ENCODE data around the gene MYBBP1A.
"Not testable (repeated sequence)": the region's sequence is repeated elsewhere in the genome, so short reads cannot be mapped to it uniquely, and the experiment has no call there.

Gene MYBBP1A

GRCh38 chr17:4588391-4588790, 33.2 kb upstream of the MYBBP1A start:
- FAIRE-seq = no peak

- no peak for FAIRE-seq
Observed at GRCh38 chr17:4587803-4588202, 32.6 kb upstream of the MYBBP1A start.

DNA sequence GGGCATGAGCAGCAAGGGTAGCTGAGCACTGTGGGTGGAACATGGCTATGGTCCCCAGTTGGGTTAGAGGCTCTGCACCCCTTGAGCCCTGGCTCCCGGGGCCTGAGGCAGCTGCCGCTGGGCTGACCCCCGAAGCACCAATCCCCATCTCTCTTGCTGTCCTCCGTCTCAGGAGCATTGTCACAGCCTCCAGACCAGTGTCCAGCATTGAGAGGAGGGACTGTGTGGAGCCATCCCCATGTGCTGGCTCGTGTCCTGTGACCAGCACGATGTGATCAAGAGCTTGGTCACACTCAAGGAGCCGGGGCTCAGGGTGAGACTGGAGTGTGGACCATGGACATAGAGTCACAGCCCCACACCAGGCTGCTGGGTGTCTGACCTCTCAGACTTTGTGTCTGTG, 32.0 kb upstream of the MYBBP1A start:
- FAIRE-seq = no peak

GRCh38 chr17:4586043-4586442, 30.9 kb upstream of the MYBBP1A start:
- FAIRE-seq = no peak

GRCh38 chr17:4585638-4585994, 30.4 kb upstream of the MYBBP1A start:
- FAIRE-seq = no peak

DNA sequence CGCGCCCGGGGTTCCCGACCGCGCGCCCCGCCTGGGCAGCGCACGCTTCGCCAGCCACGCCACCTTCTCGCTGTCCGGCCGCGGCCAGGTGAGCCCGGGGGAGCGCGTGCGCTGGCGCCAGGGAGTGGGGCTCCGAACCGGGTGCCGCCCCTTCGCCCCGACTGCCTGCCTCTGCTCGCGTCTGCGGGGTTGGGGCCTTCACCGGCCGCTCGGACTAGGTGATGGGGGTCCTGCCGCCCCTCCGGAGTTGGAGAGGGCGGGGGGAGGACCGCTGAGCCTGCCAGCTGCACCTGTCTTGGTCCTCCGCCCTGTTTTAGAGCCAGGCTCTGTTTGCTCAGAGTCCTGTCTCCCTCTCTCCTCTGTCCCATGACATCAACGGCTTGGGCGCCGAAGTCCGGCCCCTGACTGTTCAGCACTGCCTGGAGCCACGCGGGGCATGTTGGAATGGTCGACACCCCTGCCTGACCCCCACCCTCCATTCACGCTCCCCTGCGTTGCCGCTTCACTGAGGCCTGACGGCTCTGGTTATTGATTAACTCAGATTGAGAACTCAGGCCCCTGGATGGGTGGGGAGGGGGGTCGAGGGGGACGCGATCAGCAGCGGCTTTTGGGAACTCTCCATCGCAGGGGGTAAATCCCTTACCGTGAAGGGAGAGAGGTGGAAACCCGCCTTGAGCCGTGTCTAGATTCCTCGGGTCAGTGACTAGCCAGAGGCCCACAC, 29.9 kb upstream of the MYBBP1A start:
- no peak for FAIRE-seq

DNA sequence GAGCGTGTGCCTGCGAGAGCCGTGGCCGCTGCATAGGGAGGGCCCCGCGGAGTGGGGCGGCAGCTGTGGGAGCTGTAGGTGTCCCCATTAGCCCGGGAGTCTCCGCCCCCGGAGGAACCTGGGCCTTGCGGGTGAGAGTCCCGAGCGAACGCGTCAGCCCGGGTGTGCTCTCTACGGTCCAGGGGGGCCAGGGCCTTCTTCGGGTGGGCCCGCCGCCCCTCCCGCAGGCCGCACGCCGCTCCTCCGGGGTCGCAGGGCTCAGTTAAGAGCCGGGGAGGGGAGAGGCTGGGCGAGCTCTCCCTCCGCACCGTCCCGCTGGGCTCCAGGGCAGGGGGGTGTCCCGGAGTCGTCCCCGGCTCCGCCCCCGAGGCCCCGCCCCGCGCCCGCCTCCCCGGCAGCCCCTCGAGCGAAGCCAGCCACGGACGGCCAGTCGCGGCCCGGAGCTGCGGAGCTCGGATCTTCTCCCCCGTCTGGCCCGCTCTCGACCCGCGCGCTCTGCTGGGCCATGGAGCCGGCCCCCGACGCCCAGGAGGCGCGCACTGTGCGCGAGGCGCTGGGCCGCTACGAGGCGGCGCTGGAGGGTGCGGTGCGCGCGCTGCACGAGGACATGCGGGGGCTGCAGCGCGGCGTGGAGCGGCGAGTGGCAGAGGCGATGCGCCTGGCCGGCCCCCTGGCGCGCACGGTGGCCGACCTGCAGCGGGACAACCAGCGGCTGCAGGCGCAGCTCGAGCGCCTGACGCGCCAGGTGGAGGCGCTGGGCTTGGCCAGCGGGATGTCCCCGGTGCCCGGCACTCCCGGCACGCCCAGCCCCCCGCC, 29.1 kb upstream of the MYBBP1A start, which contains the start of gene SMTNL2:
TSS of gene SMTNL2 (plus strand) at position 429 of the 816 bp plus-strand sequence. CDS start at position 506, 77 bp downstream.
- FAIRE-seq = no peak

GRCh38 chr17:4583782-4584100, 28.6 kb upstream of the MYBBP1A start:
- no peak for FAIRE-seq

DNA sequence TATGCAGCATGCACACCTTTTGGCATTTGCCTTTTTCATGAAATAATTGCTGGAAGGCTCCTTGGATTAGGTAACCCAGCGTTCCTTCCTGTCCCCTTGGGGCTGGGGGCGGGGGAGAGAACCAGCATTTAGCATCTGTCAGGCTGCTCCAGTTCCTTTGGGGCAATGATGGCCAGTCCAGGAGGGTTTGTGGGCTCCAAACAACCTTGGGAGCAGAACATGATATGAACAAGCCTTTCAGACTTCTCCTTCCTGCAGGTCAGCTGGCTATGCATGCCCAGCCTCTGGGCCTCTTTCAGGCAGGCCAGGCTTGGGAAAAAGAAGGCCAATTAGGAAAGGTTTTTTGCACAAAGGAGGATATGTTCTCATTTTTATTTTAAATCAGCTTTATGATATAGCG, 28.0 kb upstream of the MYBBP1A start:
- no peak for FAIRE-seq

- FAIRE-seq = no peak
Observed at GRCh38 chr17:4582691-4583090, 27.5 kb upstream of the MYBBP1A start.

GRCh38 chr17:4582101-4582501, 26.9 kb upstream of the MYBBP1A start:
- no peak for FAIRE-seq

GRCh38 chr17:4580291-4580690, 25.1 kb upstream of the MYBBP1A start:
- no peak for FAIRE-seq

- FAIRE-seq = no peak
Observed at GRCh38 chr17:4579678-4580077, 24.5 kb upstream of the MYBBP1A start.

DNA sequence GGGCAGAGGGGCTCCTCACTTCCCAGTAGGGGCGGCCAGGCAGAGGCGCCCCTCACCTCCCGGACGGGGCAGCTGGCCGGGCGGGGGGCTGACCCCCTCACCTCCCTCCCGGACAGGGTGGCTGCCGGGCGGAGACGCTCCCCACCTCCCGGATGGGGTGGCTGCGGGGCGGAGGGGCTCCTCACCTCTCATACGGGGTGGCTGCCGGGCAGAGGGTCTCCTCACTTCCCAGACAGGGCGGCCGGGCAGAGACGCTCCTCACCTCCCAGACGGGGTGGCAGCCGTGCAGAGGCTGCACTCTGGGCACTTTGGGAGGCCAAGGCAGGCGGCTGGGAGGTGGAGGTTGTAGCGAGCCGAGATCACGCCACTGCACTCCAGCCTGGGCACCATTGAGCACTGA, 23.2 kb upstream of the MYBBP1A start:
- not testable (repeated sequence) for FAIRE-seq

DNA sequence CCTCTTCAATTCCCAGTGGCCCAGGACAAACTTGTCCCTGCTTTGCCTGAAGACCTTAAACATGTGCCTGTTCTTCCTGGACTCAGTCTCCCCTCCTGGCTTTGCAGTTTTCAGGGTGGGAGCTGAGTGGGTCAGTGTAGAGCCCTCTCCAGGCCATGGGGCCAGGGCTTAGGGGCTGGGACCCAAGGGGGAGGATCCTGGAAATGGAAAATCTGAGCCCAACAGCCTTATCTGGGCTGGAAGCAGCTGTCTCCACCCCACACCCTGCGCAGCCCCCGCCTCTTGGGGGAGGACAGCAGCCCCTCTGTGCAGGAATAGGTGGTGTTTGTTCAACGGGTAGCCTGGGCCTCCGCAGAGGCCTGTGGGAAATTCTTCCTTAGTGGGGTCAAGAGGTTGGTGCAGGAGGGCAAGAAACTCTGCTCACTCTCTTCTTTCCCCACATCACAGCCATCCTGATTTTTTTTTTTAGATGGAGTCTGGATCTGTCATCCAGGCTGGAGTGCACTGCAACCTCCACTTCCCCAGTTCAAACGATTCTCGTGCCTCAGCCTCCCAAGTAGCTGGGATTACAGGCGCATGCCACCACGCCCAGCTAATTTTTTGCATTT, 22.3 kb upstream of the MYBBP1A start:
- FAIRE-seq = no peak

DNA sequence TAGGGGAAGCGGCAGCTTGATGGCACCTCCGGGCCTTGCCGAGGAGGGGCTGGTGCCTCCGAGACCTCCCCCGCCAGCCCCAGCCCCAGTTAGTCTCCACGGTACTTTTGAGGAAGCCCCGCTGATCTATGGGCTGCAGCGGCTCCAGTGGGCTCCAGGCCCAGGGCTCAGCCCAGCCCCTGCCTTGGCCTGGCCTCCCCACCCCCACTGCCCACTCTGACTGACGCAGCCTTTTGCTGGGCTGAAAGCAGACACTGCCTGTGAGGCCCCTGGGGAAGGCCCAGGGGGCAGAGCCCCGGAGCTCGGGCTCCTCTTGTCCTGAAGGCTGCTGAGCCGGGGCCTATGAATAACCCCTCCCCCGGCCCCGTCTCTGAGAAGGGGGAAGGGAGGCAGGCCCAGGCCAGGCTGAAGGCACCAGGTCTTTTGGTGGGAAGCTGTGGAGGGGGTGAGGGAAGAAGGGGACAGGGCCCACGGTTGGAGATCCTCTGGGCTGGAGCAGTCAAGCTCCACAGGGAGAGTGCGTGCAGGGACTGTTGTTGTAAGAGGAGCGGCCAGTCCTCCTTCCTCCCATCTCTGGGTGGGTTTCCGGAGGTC, 21.6 kb upstream of the MYBBP1A start:
- FAIRE-seq = no peak

DNA sequence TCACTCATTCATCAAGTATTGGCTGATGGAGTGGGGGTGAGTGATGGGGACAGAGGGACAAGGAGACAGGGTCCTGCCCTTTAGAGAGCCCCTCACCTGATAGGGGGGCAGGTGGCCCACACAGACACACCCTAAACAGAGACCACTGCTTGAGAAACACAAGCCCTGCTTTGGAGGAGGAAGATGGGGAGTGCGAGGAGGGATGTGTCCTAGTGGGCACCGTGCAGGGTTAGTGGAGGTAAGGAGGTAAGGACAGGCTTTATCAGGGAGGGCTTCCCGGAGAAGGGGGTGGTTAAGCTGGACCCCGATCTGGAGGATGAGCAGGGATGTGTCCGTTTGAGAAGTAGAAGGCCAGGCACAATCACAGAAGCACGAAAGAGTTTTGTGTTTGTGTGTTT, 21.0 kb upstream of the MYBBP1A start:
- no peak for FAIRE-seq

DNA sequence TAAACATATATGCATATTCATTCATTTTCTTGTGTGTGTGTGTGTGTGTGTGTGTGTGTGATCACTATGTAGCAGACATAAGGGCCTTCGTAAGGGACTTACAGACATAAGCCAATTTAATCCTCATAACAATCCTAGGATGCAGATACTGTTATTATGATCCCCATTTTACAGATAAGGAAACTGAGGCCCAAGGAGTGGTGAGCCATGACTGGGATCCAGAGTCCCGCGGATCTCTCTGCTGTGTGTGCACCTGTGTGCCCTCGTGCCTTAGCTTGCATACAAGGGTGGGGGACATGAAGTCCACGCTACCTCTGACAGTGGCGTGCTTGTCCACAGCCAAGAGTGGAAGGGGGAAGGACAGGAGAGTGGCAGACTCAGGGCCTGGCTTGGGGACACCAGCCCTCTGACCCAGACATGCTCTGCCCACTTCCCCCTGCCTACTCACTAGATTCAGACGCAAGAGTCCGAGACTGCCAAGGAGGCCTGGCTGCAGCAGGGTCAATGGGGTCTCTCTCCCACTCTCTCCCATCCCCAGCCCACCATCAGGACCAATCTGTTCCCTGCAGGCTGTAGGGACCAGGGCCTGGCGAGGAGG, 19.4 kb upstream of the MYBBP1A start:
- FAIRE-seq = no peak

GRCh38 chr17:4573669-4574068, 18.5 kb upstream of the MYBBP1A start:
- no peak for FAIRE-seq

DNA sequence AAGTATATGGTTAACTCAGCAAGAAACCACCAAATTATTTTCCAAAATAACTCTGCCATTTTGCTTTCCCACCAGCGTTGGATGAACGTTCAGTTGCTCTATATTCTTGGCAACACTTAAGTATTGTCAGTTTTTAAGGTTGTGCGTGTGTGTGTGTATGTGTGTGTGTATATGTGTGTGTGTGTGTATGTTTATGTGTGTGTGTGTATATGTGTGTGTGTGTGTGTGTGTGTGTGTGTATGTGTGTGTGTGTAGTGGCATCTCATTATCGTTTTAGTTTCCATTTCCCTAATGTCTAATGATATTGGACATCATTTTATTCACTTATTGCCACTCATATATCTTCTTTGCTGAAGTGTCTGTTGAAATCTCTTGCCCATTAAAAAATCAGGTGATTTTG, 17.9 kb upstream of the MYBBP1A start:
- no peak for FAIRE-seq

DNA sequence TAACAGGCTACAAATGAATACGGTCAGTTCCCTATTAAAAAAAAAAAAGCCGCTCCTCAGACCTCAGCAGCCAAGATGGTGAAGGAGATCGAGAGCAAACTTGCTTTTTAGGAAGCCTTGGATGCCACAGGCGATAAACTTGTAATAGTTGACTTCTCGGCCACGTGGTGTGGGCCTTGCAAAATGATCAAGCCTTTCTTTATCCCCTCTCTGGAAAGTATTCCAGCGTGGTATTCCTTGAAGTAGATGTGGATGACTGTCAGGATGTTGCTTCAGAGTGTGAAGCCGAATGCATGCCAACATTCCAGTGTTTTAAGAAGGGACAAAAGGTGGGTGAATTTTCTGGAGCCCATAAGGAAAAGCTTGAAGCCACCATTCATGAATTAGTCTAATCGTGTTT, 16.9 kb upstream of the MYBBP1A start:
- FAIRE-seq = no peak

GRCh38 chr17:4569591-4569990, 14.4 kb upstream of the MYBBP1A start:
- FAIRE-seq = no peak

DNA sequence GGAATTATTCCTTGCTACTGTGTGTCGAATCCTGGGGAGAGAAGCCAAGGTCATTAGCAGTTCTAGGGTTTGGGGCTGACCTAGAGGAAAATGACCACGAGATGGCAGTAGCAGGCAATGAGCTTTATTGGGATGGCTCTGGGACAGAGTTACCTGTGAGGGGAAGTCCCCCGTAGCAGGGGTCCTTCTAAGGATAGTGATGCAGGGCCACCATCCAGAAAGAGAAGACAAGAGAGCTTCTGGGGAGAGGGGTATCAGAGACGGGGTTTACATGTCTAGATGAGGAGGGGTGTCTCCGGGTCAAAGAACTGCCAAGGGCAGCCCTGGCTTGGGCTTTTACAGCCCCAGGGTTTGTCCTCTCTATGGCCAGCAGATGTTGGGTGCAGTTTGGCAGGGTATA, 11.6 kb upstream of the MYBBP1A start:
- no peak for FAIRE-seq
